GM18861 (cell line): Measurements from ENCODE around the gene ODF4.
"Not testable (repeated sequence)": the region's sequence is repeated elsewhere in the genome, so short reads cannot be mapped to it uniquely, and the experiment has no call there.

ENCODE experiments used
- ATAC-seq: cut with Tn5 transposase; IDR thresholded peaks from one replicate; pipeline ENCODE4 v1.9.1; 2021; ENCODE audit not compliant: unreplicated experiment

ODF4 gene

DNA sequence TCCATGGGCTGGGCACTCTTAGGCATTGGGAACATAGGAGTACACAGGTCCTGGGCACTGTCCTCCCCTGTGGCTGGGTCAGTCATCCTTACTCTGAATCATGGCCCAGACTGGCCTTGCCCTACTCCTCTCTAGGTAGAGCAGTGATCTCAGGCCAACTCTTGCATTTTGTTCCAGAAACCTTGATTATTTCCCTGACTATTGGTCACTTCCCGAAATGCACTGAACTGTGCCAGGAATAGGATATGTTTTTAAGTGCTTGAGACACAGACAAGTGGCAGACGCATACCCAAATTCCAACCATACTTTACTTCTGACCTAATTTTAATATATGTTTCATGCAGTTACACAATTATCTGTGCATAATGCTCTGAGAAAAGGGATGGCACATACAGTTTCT, 26.6 kb downstream of the ODF4 start:
- ATAC-seq: no peak

- ATAC-seq: no peak
Observed at GRCh38 chr17:8368193-8368592, 28.6 kb downstream of the ODF4 start.

- ATAC-seq: no peak
Observed at GRCh38 chr17:8369944-8370343, 30.3 kb downstream of the ODF4 start.

DNA sequence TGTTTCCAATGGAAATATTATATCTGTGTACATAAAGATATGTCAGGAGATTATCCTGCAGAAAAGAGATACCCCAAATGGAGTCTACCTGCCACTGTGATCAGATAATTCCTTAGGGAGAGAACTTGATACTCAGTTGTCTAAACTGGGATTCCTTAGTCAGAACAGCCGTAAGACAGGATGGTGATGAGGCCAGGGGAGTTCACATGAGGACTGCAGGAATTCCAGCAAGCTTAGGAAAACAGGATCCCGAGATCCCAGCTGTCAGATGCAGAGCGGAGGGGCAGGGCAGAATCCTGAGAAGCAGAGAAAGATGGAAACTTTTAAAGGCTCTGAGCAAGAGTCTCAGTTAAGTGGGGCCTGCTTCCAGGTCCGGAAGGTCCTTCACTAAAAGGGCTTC, 32.1 kb downstream of the ODF4 start:
- no peak for ATAC-seq

- no peak for ATAC-seq
Observed at GRCh38 chr17:8372422-8372821, 32.8 kb downstream of the ODF4 start.

- ATAC-seq: not testable (repeated sequence)
Observed at GRCh38 chr17:8373856-8374255, 34.2 kb downstream of the ODF4 start.

DNA sequence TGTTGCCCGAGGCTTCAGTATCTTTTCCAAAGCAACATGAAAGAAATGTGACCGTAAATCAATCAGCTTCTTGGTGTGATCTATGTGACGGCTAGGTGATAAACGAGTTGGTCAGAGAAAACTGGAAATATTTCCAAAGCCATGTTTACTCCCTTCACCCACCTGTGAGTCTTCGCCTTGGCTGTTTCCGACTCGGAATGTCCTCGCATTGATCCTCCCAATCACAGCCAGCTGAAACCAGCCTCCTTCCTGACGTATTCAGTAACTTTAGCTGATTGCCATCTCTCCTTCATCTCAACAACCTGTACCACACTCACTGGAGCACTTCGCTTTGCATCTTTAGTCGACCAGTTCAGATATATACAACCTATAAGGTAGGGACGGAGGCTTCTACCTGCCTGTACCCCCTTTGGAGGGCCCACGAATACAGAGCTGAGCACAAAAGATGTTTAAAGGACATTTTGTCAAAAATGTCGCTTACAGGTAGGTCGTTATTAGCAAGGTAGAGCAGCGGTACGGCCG, 36.2 kb downstream of the ODF4 start:
- no peak for ATAC-seq

DNA sequence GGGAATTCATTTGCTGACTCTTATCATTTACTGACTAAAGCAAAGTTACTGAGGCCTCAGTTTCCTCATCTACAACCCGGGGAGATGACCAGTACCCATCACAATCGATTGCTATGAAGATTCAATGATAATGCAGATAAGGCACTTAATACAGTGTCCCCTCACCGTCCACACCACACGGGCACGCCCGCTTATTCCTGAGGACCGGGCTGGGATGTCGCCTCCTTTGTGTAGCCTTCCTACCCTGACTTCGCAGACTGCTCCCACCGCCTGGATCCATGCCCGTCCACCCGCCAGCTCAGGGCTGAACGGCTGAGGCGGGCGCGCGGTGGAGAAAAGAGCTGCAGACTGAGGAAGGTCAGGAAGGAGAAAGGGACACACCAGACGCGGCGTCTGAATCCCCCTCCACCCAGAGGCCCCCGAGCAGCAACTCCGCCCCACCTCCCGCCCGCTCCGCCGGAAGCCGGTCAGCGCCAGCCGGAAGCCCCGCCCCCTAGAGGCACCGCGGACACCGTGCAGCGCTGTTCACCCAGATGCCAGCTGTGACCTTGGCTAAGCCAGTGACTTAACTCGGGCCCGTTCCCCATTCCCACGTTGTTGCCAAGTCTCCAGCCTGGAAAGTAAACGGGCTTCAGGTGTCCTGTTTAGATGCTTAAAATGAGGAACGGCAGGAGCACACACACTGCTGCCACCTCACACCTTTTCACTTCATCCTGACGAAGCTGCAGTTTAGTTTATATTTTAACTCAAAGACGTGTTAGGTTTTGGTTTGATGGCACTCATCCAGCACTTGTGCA, 36.8 kb downstream of the ODF4 start, which contains the start of gene KRABD2:
TSS of gene KRABD2 (minus strand) at position 434 of the 797 bp plus-strand sequence.
- peak; percentile 63 for ATAC-seq

- ATAC-seq: no peak
Observed at GRCh38 chr17:8377422-8377821, 37.8 kb downstream of the ODF4 start.

DNA sequence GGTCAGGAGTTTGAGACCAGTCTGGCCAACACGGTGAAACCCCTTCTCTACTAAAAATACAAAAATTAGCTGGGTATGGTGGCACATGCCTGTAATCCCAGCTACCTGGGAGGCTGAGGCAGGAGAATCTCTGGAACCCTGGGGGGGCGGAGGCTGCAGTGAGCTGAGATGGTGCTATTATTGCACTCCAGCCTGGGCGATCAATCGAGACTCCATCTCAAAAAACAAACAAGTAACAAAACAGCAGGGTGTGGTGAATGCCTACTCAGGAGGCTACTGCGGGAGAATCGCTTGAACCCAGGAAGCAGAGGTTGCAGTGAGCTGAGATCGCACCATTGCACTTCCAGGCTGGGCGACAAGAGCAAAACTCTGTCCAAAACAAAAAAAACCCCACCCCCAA, 38.5 kb downstream of the ODF4 start:
- ATAC-seq: not testable (repeated sequence)

GRCh38 chr17:8380049-8380448, 40.4 kb downstream of the ODF4 start:
- no peak for ATAC-seq

- ATAC-seq: no peak
Observed at GRCh38 chr17:8382052-8382879, 42.6 kb downstream of the ODF4 start.

GRCh38 chr17:8382880-8383142, 43.2 kb downstream of the ODF4 start:
- no peak for ATAC-seq

- peak; percentile 81 for ATAC-seq
Observed at GRCh38 chr17:8383143-8383822, 43.6 kb downstream of the ODF4 start, which contains the start of gene RPL26. Gene RPL26, minus strand, starts transcription at chr17:8383193. Its CDS starts 883 bp downstream, at chr17:8382310.

DNA sequence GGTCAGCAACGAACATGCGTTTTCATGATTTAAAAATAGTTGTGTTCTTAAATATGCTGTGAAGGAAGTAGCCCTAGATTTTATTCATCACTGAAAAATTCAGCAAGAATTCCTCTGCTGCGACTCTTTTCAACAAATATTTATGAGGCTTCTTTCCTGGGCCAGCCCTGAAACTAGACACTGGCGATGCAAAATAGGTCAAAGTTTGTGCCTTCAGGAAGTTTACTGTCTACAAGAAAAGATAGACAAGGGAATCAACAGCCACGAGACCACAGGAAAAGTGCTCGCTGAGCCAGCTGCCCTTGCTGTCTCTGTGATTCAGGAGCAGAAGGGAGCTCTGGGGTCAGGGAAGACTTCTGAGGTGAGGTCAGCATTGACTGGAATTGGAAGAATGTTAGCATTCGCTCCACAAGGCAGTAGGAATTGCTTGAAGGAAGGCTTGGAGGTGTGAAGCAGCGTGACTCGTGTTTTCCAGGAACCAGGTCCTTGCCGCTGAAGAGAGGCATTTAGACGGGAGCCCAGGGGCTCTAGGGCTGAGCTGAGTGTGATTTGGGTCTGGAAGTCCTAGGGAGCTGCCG, 45.2 kb downstream of the ODF4 start:
- ATAC-seq: no peak

DNA sequence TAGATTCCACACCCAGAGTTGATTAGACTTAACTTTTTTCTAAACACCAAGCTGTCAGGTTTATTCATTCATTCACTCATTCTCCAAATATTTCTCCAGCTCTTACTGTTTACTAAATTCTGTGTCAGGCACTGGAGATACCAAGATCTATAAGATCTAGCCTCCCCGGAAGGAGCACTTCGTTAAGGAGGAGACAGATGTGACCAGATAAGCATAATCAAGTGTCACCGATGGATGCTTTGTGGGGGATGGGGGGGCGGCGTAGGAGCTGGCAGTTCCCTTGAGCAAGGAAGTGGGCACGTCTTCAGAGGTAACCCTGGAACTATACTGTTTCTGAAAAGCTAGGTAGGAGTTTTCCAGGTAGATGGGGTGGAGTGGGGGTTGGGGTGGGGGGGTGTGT, 47.2 kb downstream of the ODF4 start:
- ATAC-seq: no peak

- no peak for ATAC-seq
Observed at GRCh38 chr17:8387914-8388651, 48.4 kb downstream of the ODF4 start.

- no peak for ATAC-seq
Observed at GRCh38 chr17:8391711-8392110, 52.1 kb downstream of the ODF4 start.

GRCh38 chr17:8392274-8392673, 52.6 kb downstream of the ODF4 start:
- ATAC-seq: no peak

DNA sequence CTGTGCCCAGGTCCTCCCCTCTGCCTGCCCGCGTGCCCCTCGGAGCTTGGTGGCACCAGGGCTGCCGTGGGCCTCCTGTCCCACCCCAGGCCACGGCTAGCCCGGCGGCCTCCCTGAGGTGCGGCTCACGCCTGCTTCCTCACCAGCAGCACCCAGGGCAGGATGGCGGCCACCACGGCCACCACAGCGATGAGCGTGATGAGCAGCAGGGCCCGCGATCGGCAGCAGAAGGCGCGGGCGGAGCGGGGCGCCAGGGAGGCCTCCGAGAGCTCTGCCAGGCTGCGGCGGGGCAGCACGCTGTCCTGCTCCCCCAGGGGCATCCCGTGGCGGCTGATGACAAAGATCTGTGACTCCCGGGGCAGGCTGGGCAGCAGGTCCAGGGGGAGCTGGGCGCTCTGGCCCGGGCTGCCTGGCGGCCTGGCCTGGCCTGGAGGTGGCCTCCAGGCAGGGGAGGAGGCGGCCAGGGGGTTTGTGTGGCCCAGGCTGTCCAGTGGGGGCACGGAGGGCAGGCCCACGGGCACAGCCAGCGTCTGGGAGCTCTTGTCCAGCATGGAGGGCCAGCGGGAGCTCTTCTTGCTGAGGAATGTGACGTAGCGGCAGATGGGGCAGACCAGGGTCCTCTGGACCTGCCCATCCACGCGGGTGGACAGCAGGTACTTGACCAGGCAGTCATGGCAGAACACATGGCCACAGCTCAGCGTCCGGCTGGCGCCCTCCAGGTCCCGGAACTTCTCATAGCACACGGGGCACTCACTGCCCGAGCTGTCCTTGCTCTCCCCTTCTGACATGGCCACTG, 53.2 kb downstream of the ODF4 start:
- no peak for ATAC-seq
